Right lobe of liver (tissue), 4 donors: Measurements from ENCODE around the gene PAAF1.

Experiments
- POLR2A ChIP-seq: fragments of 450-650 bp; IDR thresholded peaks from one replicate; pipeline ENCODE4 v1.6.1; 2017; ENCODE audit warnings: antibody characterized with exemption, mild to moderate bottlenecking
- TF ChIP-seq, protein P1 (sequence below), 4 donors: fragments of 200-600 bp in 3 of 4; fragments of 450-650 bp in 1 of 4; IDR thresholded peaks; one replicate each; pipeline versions ENCODE4 v1.5.1 to v1.8.0; 2016 to 2022; ENCODE audit warnings: antibody characterized with exemption in 4 of 4, mild to moderate bottlenecking in 2 of 4
- donor health status: DM: no; HTN: no; CAD: no.
- donor health status: DM: no; HTN: no; CAD: no.
- donor health status: DM: no; HTN: yes; CAD: no.

DNA sequence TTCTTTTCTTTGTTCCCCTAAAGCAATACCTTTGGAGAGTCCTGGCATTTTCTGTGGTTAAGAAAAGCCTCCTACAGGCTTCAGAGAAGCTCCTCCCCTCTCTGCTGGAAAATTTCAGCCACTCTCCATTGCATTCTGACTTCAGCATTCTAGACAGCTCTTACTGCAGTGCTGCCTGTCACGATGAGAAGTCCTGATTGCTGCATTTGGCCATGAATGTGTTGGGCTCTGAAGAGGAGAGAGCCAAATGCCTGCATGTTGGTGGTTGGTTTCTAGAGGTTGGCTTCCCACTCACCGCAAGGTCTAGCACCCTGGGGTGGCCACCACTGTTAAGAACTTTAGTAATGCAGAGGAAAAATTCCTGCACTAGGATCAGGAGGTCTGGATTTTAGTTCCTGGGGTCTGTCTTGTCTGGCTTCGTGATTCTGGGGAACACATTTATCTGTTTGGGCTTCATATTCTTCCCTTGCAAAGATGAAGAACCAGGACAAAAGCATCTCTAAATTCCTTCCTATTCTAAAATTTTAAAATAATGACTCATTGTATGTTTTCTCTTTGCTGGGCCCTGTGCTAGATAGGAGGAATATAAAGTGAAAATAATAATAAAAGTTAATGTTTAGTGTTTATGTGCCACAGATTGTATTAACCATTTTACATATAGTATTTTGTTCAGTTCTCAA is 38.2 kb upstream of the PAAF1 start:
- TF ChIP-seq, protein P1, sequence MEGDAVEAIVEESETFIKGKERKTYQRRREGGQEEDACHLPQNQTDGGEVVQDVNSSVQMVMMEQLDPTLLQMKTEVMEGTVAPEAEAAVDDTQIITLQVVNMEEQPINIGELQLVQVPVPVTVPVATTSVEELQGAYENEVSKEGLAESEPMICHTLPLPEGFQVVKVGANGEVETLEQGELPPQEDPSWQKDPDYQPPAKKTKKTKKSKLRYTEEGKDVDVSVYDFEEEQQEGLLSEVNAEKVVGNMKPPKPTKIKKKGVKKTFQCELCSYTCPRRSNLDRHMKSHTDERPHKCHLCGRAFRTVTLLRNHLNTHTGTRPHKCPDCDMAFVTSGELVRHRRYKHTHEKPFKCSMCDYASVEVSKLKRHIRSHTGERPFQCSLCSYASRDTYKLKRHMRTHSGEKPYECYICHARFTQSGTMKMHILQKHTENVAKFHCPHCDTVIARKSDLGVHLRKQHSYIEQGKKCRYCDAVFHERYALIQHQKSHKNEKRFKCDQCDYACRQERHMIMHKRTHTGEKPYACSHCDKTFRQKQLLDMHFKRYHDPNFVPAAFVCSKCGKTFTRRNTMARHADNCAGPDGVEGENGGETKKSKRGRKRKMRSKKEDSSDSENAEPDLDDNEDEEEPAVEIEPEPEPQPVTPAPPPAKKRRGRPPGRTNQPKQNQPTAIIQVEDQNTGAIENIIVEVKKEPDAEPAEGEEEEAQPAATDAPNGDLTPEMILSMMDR (IDR thresholded peaks at IDR 0.05): no peak
- no peak for TF ChIP-seq POLR2A
